K562 (cell line): ENCODE measurements around the gene CCDC88C. TPM values are rescaled to one million over a fixed set of nuclear protein-coding genes. Genes with fewer than 3 reads are reported as not detected.

Experiments
- ATAC-seq: fragments of 200-7000 bp; cut with Tn5 transposase; 3 replicates; pipeline ENCODE4 v1.9.1; 2020; ENCODE audit warnings: moderate library complexity
- BruUV-seq: library from RNA; stranded (reverse); fragments of 400-500 nt; replicated peaks from 2 replicates; lab custom pipeline; 2021; lab: Mats Ljungman, UMichigan
- CTCF ChIA-PET: fragments of 300-600 bp; formaldehyde crosslinking; extraction: SDS; loops from one replicate; lab custom pipeline; 2021; ENCODE audit warnings: low intra/inter-chr PET ratio; lab: Yijun Ruan, JAX
- POLR2A ChIA-PET: fragments of 300-600, 350-650 bp; sonication (Branson Sonifier 250); formaldehyde crosslinking; extraction: SDS; loops from one replicate; lab custom pipeline; 2021; ENCODE audit warnings: antibody characterized with exemption, inconsistent platforms; lab: Yijun Ruan, JAX
- DNase-seq, 4 experiments: peaks; one replicate each; pipeline versions ENCODE4 v3.0.0 to v3.0.0-alpha.2; 2011 to 2018; ENCODE audit warnings: low spot score in 3 of 4, mixed read lengths in 3 of 4; ENCODE audit errors: extremely low read depth in 1 of 4
- FAIRE-seq: peaks from 2 replicates; lab custom pipeline; 2011; peaks lifted over from hg19 to GRCh38; lab: Jason Lieb, UNC
- H2AFZ ChIP-seq: 2 replicates; pipeline ENCODE4 v1.6.0; 2011; ENCODE audit warnings: low read depth, low read length, control low read depth, inconsistent platforms
- H3K27ac ChIP-seq: fragments of 200-600 bp; 3 replicates; pipeline ENCODE4 v1.8.0; 2011; ENCODE audit warnings: low read depth, mild to moderate bottlenecking, control low read depth, inconsistent platforms, low read length, moderate library complexity, mixed read lengths; ENCODE audit errors: extremely low read depth
- H3K27me3 ChIP-seq, 2 experiments: fragments of 300-600 bp in 1 of 2; 2 replicates in 1 of 2; 3 replicates in 1 of 2; pipeline versions ENCODE4 v1.6.0 to v1.8.0; 2011; ENCODE audit warnings: inconsistent platforms in 2 of 2, low read length in 2 of 2, mild to moderate bottlenecking in 1 of 2, mixed read lengths in 1 of 2, moderate library complexity in 1 of 2; ENCODE audit not compliant: control insufficient read depth in 2 of 2, insufficient read depth in 2 of 2
- H3K36me3 ChIP-seq: fragments of 300-600 bp; 3 replicates; pipeline ENCODE4 v1.8.0; 2011; ENCODE audit warnings: mild to moderate bottlenecking, low read length, inconsistent platforms; ENCODE audit not compliant: control insufficient read depth, insufficient read depth
- H3K4me1 ChIP-seq, 2 experiments: fragments of 200-600 bp in 1 of 2; replicated peaks in 1 of 2; 2 replicates in 1 of 2; 3 replicates in 1 of 2; pipeline versions ENCODE4 v1.5.1 to v1.8.0; 2011; ENCODE audit warnings: inconsistent platforms in 2 of 2, low read length in 2 of 2, mild to moderate bottlenecking in 1 of 2, mixed read lengths in 1 of 2, moderate library complexity in 1 of 2; ENCODE audit not compliant: control insufficient read depth in 2 of 2, insufficient read depth in 2 of 2
- H3K4me2 ChIP-seq: 2 replicates; pipeline ENCODE4 v1.6.1; 2011; ENCODE audit warnings: low read length, control low read depth, inconsistent platforms, mixed read lengths; ENCODE audit not compliant: insufficient read depth
- H3K4me3 ChIP-seq: fragments of 200-600 bp; sonication (generic), shearing (Covaris generic); 2 replicates; pipeline ENCODE4 v1.5.1; 2016; ENCODE audit warnings: control low read depth, inconsistent platforms
- H3K79me2 ChIP-seq: fragments of 200-600 bp; 3 replicates; pipeline ENCODE4 v1.8.0; 2011; ENCODE audit warnings: low read length, inconsistent platforms; ENCODE audit not compliant: control insufficient read depth, insufficient read depth
- H3K9ac ChIP-seq, 2 experiments: 2 replicates each; pipeline versions ENCODE4 v1.6.0 to v1.6.1; 2011; ENCODE audit warnings: low read depth in 2 of 2, low read length in 2 of 2, control low read depth in 1 of 2, inconsistent platforms in 1 of 2, mild to moderate bottlenecking in 1 of 2, mixed read lengths in 1 of 2; ENCODE audit not compliant: insufficient read depth in 1 of 2
- H3K9me1 ChIP-seq: one replicate; pipeline ENCODE4 v1.6.0; 2011; ENCODE audit warnings: inconsistent platforms, mild to moderate bottlenecking, low read length, moderate library complexity; ENCODE audit not compliant: control insufficient read depth, insufficient read depth
- H3K9me3 ChIP-seq: replicated peaks from 2 replicates; pipeline ENCODE4 v1.5.1; 2011; ENCODE audit warnings: low read depth, low read length, inconsistent platforms; ENCODE audit not compliant: control insufficient read depth, insufficient read depth
- H4K20me1 ChIP-seq: replicated peaks from 2 replicates; pipeline ENCODE4 v1.6.1; 2011; ENCODE audit warnings: low read length, inconsistent platforms, mixed read lengths; ENCODE audit not compliant: control insufficient read depth, insufficient read depth
- CEBPB ChIP-seq: fragments of 450-650 bp; IDR thresholded peaks from 2 replicates; pipeline ENCODE4 v1.6.1; 2016; ENCODE audit warnings: missing genetic modification characterization, missing compliant biosample characterization
- CEBPG ChIP-seq, 3 experiments: fragments of 200-800 bp in 1 of 3; sonication (Bioruptor generic) in 1 of 3; sonication (generic) in 1 of 3; formaldehyde crosslinking in 1 of 3; IDR thresholded peaks in 2 of 3; conservative IDR thresholded peaks in 1 of 3; 2 replicates each; pipeline versions ENCODE4 v1.6.1 to v1.8.0; 2016 to 2022; ENCODE audit warnings: missing compliant biosample characterization in 2 of 3, missing genetic modification characterization in 2 of 3, mild to moderate bottlenecking in 1 of 3, missing genetic modification reagents in 1 of 3
- CHD4 ChIP-seq: fragments of 200-600 bp; sonication (generic); IDR thresholded peaks from 3 replicates; pipeline ENCODE4 v1.6.1; 2012; ENCODE audit warnings: low read depth, mild to moderate bottlenecking, mixed read lengths, low read length, inconsistent platforms; ENCODE audit not compliant: insufficient read depth, insufficient replicate concordance, poor library complexity, severe bottlenecking
- FOSL1 ChIP-seq: fragments of 200-800 bp; sonication (Bioruptor generic); conservative IDR thresholded peaks from 2 replicates; pipeline ENCODE4 v1.6.1; 2016; ENCODE audit warnings: missing genetic modification characterization, missing compliant biosample characterization
- HMBOX1 ChIP-seq: sonication (generic); IDR thresholded peaks from 2 replicates; pipeline ENCODE4 v1.6.1; 2016
- KDM2B ChIP-seq: fragments of 250-450 bp; sonication (Bioruptor Pico); IDR thresholded peaks from 2 replicates; pipeline ENCODE4 v1.8.0; 2021; ENCODE audit warnings: mild to moderate bottlenecking, moderate library complexity
- SFPQ ChIP-seq: fragments of 200-400 bp; formaldehyde crosslinking; IDR thresholded peaks from 2 replicates; pipeline ENCODE4 v1.6.1; 2017; ENCODE audit warnings: mild to moderate bottlenecking, low read depth, low read length, moderate library complexity
- USF1 ChIP-seq: sonication (generic); formaldehyde crosslinking; IDR thresholded peaks from 2 replicates; pipeline ENCODE4 v1.9.0; 2022; ENCODE audit warnings: mild to moderate bottlenecking, missing genetic modification reagents
- ZNF134 ChIP-seq: fragments of 250-450 bp; sonication (Bioruptor Pico); conservative IDR thresholded peaks from 2 replicates; pipeline ENCODE4 v1.4.0; 2020
- ZNF24 ChIP-seq: fragments of 450-650 bp; IDR thresholded peaks from 2 replicates; pipeline ENCODE4 v1.6.1; 2016
- ZNF785 ChIP-seq: fragments of 250-450 bp; sonication (Bioruptor Pico); IDR thresholded peaks from 2 replicates; pipeline ENCODE4 v1.4.0; 2020; ENCODE audit warnings: mild to moderate bottlenecking
- WGBS: fragments of 100-300 bp; shearing (Covaris generic); methylation state at CpG from one replicate; pipeline ENCODE4 v1.1.6; 2016; ENCODE audit warnings: low coverage, mixed read lengths; ENCODE audit not compliant: insufficient coverage; ENCODE audit errors: missing lambda C conversion rate; 5-methylcytosine and 5-hydroxymethylcytosine counted together
- in situ Hi-C: fragments of 300-500 bp; cut with MboI; formaldehyde crosslinking; loops from 4 replicates; pipeline ENCODE4 v1.15.0; 2018; ENCODE audit warnings: inconsistent platforms, mixed read lengths
- intact Hi-C: fragments of 100-400 bp; cut with micrococcal nuclease; formaldehyde crosslinking; loops from 2 replicates; pipeline ENCODE4 v1.14.2; 2022
- polyA plus RNA-seq, 8 experiments: library from polyadenylated mRNA; depleted of rRNA in 4 of 8; stranded (reverse) in 5 of 8; unstranded in 3 of 8; fragments of >200 nt; fragmentation: Nextera tagmentation in 2 of 8; fragmentation: Illumina TruSeq in 1 of 8; extraction: Ambion mirVana in 2 of 8; extraction: Trizol in 1 of 8; gene quantifications; 2 replicates each; pipeline versions ENCODE4 v1.2.1 to v1.2.3, GENCODE V29; 2011 to 2014; ENCODE audit warnings: inconsistent platforms in 1 of 8, missing spikeins in 1 of 8
- total RNA-seq, 7 experiments: library from RNA; depleted of rRNA in 6 of 7; stranded (reverse); fragments of >200 nt in 6 of 7; fragmentation: Illumina TruSeq in 2 of 7; extraction: Trizol in 2 of 7; gene quantifications; 2 replicates each; pipeline versions ENCODE4 v1.2.1 to v1.2.3, GENCODE V29; 2011 to 2021; ENCODE audit warnings: low replicate concordance in 1 of 7

Gene CCDC88C
- total and polyA plus RNA-seq, 9 of the 15 experiments (the other 6 are each of a cell fraction or from before 2014, with no cell fraction given), result 0.62 to 22.5 (median 10.7) TPM

- Histone ChIP-seq H3K9me1 (no peaks in the 10 kb centered on the region), H2AFZ (no peak overlapping the region), H3K4me2 (no peak overlapping the region), H3K36me3 (peaks cover 6% of the 10 kb centered on the region; the same call in 1 of the 3 replicates), H3K9ac (no peak overlapping the region), H3K79me2 (peaks cover 14% of the 10 kb centered on the region), H3K27me3 (no peaks in the 10 kb centered on the region), H3K27ac (no peak overlapping the region), H3K4me1 (peaks cover 11 to 17% of the 10 kb centered on the region in 2 experiments; a peak in 4 of 5 replicates), H3K4me3 (no peak overlapping the region), H3K9me3 (no peaks in the 10 kb centered on the region), H4K20me1 (0 out of 2 replicates have a peak, but pooled peaks cover 5% of the 10 kb centered on the region)
- FAIRE-seq (no peak), DNase-seq (no peak), ATAC-seq (no peak)
- CTCF ChIA-PET, result no interaction called here
- 50% methylated on average over 13 of the region's 14 CpGs for WGBS
- POLR2A ChIA-PET, result interaction anchor here (1.2 to 1.6 kb wide), 2 partner anchors 12 to 15 kb away, joined by 3 to 5 read pairs; no protein-coding TSS in a partner anchor
- BruUV-seq, result no TSS peak
- intact Hi-C loops, result loop anchor here (5.0 kb wide), 1 partner anchor 56 kb away; the partner anchor contains the start of gene CCDC88C
- TF ChIP-seq CEBPB (tag), result peak; percentile 89
- TF ChIP-seq ZNF785 (CRISPR knock-in tag), result no peak
- TF ChIP-seq FOSL1 (tag), result peak; percentile 63
- TF ChIP-seq CEBPG (CRISPR knock-in tag; IDR thresholded peaks at IDR 0.05), result no peak
- TF ChIP-seq CEBPG (tag; conservative IDR thresholded peaks at IDR 0.05 in 1 of 2, IDR thresholded peaks at IDR 0.05 in 1 of 2), result peak; percentile 51 to 63; a peak in 3 of 4 replicates
- no peak for TF ChIP-seq ZNF134 (CRISPR knock-in tag)
- no peak for TF ChIP-seq ZNF24
- no peak for TF ChIP-seq CHD4
- TF ChIP-seq HMBOX1, result no peak
- no peak for TF ChIP-seq KDM2B (CRISPR knock-in tag)
- no peak for TF ChIP-seq USF1 (CRISPR knock-in tag)
- no peak for TF ChIP-seq SFPQ
- in situ Hi-C loops, result no loop called here
These were observed 56.3 kb downstream of the CCDC88C start for GRCh38 chr14:91361233-91361811.
